Colon (tissue), 2 donors: ENCODE results near the gene SLC36A4.
"Not testable (repeated sequence)": the region's sequence is repeated elsewhere in the genome, so short reads cannot be mapped to it uniquely, and the experiment has no call there.

Source experiments
- FAIRE-seq: peaks from 2 replicates; lab custom pipeline; 2012; peaks lifted over from hg19 to GRCh38; lab: Jason Lieb, UNC
- donor health status: control.
- donor health status: control.

Gene SLC36A4

GRCh38 chr11:93197380-93198214, at the start of gene SLC36A4:
TSS of gene SLC36A4 (minus strand) at chr11:93197991. CDS start at chr11:93197832, 159 bp downstream.
- FAIRE-seq: no peak

- FAIRE-seq: not testable (repeated sequence)
Measured at GRCh38 chr11:93246790-93247189, 49.0 kb upstream of the SLC36A4 start.

DNA sequence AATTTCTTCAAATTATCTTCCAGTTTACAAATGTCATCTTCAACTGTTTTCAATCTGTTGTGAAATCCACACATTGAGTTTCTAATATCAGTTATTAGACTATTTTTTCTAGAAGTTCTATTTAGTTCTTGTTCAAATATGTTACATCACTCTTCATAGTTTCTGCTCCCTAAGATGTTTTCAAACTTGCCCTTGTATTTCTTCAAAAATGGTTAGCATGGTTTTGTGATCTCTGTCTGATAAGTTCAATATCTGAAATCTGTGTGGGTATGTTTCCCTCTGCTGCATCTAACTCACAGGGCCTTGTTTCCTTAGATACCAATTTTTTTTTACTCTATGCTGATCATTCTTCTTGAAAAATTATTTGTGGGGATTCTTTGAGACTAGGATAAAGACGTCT, 46.2 kb upstream of the SLC36A4 start:
- FAIRE-seq: no peak

GRCh38 chr11:93239966-93240365, 42.2 kb upstream of the SLC36A4 start:
- no peak for FAIRE-seq

GRCh38 chr11:93238956-93239355, 41.2 kb upstream of the SLC36A4 start:
- FAIRE-seq: no peak

GRCh38 chr11:93236741-93237675, 39.2 kb upstream of the SLC36A4 start:
- no peak for FAIRE-seq

DNA sequence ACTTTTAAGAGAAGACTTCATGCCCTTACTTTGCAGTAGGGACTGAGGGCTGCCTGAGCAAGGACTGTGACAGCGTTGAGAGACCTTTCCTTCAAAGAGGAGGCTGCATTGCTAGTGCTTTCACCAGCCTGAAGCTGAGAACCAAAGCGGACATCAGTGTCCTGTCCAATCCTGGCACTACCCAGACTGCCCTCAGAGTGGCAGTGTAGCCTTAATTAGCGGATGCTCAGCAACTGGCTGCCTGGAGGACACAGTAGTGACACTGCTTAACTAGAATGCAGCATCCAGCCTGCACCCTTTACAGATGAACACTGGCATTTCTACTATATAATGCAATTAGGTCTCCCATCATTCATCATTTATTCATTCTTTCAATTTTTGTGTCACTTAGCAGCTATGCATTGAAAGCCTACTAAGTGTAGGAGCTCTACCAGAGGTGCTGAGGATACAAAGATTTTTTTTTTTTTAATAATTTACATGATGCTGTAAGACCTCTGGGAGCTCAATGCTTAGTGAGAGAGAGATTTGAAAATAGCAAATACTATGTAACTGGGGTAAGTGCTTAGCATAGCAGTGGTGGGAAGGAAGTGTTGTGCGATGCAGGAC, 36.9 kb upstream of the SLC36A4 start:
- no peak for FAIRE-seq

DNA sequence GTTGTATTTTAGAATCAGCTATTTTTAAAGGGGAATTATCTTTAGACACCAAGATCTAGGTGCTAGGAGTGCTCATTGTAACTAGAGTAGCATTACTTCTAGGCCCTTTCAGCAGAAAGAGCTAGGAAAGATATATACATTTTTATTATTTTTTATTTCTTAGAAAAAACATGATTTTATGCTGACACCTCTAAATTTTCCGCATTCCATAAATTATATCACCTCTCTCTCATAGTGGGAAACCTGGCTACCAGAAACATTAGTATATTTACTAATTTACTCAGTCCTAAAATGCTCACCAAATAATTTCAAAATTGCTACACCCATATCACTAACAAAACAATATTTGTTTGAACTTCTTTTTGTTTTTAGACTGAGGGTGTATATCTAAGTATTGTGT, 32.1 kb upstream of the SLC36A4 start:
- no peak for FAIRE-seq

DNA sequence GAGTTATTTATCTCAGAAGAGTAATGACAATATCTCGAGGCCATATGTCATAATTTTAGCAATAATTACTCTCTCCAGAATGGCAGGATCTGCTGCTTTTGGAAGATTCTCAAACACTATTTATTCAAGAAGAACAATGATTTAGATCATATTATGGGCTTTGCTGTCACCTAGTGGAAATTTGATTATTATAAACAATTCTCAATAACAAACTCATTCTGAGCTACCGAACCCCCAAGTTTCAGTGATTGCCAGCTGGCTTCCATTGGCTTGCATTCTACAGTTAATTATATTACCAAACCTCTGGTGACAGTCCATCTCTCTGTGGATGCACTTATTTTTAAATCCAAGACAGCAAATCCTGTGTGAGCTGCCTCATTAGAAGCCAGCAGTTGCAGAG, 27.9 kb upstream of the SLC36A4 start:
- peak; percentile 33 for FAIRE-seq

- FAIRE-seq: no peak
Measured at GRCh38 chr11:93221539-93221938, 23.7 kb upstream of the SLC36A4 start.

GRCh38 chr11:93220078-93220477, 22.3 kb upstream of the SLC36A4 start:
- no peak for FAIRE-seq

- no peak for FAIRE-seq
Measured at GRCh38 chr11:93219440-93219839, 21.6 kb upstream of the SLC36A4 start.

DNA sequence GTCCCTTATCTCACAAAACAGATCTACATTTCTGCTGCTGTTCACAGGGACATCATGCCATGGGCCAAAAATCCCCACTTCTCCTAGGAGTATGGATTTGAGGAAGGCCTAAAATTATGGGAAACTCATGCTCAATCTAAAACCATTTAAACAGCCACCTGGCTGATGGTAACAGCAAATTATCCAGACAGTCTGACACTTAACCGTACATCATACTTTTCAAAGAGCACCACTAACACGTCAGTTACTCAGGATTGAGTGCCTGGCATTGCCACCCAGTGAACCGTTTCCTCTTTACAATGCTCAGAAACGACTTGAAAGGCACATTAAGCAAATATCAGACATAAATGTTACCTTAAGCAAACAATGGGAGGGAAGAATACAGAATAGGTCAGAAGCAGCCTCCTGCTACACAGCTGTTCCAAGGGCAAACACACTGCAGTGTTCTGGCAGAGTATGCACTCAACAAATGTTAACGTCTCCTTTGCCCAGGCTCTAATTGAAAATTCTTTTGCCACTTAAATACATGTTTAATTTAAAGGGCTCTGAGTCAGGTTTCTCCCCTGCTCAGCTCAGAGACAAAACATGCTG, 18.8 kb upstream of the SLC36A4 start:
- no peak for FAIRE-seq

DNA sequence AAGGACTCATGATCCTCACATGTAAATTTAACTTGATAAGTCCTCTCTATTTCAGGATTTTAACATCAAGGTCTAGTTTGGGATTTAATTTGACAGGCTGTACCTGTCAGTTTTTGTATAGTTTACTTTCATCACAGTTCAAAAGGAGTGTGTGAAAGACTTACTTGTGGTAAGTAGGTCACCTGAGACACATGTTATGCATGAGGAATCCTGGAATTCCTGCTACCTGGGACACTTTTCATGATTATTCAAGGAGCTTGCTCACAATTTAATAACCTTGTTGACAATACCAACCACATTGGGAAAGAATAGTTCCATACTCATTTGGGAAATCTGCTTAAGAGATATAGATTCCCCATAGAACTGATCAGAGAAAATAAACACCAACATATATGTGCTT, 15.8 kb upstream of the SLC36A4 start:
- no peak for FAIRE-seq

DNA sequence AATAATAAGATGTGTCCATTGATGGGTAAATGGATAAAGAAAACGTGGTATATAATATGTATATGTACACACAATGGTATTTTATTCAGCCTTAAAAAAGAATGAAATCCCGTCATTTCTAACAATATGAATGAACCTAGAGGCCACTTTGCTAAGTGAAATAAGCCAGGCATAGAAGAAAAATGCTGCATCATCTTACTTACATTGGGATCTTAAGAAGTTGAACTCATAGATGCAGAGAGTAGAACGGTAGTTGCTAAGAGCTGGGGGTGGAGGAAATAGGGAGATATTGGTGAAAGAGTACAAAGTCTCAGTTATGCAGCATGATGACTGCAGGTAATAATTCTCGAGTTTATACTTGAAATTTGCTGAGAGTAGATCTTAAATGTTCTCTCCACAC, 14.3 kb upstream of the SLC36A4 start:
- no peak for FAIRE-seq

DNA sequence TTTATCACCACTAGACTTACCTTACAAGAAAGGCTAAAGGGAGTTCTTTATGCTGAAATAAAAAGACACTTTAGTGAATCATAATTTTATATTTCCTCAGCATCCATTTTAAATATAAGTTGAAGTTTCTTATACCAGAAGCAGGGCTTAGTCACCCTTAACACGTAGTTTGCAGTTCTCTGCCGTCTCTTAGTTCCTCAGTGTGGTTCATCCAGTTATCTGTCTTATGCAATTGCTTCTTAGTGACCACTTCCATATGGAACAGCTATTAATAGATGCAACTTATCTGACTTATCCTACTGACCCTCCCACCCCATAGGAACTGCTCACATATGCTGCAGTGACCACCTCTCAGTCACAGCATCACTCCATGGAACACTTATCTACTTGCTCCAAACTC, 11.7 kb upstream of the SLC36A4 start:
- FAIRE-seq: no peak

- FAIRE-seq: no peak
Measured at GRCh38 chr11:93208663-93209270, 11.0 kb upstream of the SLC36A4 start.

DNA sequence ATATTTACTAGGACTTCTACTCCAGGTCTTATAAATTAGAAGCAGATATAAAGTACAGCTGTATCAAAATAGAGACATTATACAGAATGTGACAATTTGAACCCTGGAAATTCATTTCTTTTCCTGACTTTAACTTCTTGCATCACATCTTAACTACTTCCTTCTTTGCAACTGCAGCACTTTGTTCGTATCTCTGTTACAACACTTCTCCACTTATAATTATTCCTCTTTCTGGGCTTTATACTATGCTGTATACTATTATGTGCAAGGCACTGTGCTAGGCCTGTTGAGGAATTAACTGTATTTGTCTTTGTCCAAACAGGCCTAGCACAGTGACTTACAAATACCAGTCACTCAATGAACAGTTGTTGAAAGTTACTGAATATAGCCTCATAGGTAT, 1.8 kb upstream of the SLC36A4 start:
- no peak for FAIRE-seq

DNA sequence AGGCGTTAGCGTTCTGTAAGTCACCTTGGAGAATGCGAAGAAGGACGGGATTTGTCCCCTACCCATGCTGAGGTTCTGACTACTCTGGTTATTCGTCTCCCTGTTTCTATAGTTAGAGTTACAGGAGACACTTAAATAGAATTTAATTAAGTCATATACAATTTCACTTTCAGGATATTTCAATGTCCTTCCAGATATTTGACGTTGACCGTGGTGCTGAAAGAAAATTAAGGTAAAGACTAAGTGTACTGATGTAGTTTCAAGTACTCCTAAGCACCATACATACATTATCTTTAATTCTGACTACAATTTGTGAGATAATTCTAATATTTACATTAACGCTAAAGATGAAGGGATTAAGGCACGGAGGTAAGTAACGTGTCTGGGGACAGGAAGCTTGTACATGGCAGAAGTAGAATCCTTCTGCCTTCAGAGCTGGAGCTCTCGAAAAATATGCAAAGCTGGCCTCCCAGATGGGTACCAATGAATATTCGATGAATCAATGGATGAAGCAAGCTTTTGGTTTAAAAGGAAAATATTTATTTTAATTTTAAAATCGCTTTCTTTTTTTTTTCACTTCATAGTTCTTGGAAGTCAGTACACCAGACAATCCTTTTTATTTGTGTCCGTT, 539 bp upstream of the SLC36A4 start:
- no peak for FAIRE-seq

DNA sequence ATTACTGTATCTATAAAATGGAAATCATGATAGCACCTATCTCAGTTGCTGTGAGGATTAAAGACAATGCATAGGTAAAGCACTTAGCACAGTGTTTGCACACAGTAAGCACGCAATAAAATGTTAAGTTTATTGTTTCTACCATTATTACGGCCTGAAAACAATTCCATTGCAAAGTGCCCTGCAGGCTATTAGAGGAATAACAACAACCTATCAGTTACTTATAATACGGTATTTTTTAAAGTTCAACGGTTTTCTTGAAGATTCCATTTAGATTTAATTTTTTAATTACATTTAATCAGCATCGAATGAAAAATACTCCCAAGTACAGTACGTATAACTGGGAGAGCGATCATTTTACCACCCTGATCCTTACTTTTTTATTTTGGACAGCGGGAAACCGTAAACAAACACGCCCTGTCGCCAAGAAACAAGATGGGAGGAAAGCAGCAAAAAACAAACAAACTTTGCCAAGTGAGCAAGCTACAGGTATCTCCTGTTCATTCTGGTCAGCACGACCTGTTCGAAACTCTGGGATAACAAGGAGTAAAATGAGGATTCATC, 893 bp downstream of the SLC36A4 start:
- no peak for FAIRE-seq

GRCh38 chr11:93194673-93195291, 3.0 kb downstream of the SLC36A4 start:
- no peak for FAIRE-seq
